ENCODE measurements around the gene BUB3. TPM values are rescaled to one million over a fixed set of nuclear protein-coding genes. Genes with fewer than 3 reads are reported as not detected.

The BUB3 gene
- total RNA-seq, 1 experiment from 2014 or later: 96.5 TPM

GRCh38 chr10:123148414-123149161 lies 5.6 kb upstream of the BUB3 start:
- ChIA-PET POLR2A (ENCODE audit: unreplicated experiment) (no interaction called here), CTCF (no interaction called here)
- no peaks in the 10 kb centered on the region for H3K79me2 ChIP-seq (ENCODE audit: low read depth)
- BruUV-seq (replicated peaks): no TSS peak
- H3K36me3 ChIP-seq (ENCODE audit: low read depth): no peaks in the 10 kb centered on the region
- no peak overlapping the region for H3K27ac ChIP-seq
- TF ChIP-seq CTCF (conservative IDR thresholded peaks at IDR 0.05): no peak
- TF ChIP-seq EZH2 (IDR thresholded peaks at IDR 0.05; ENCODE audit: low read depth): no peak
- no peak for DNase-seq
- no peaks in the 10 kb centered on the region; the same call in 1 of the 2 replicates for H3K4me1 ChIP-seq (replicated peaks; ENCODE audit: insufficient read depth)
- H3K9me2 ChIP-seq (ENCODE audit: insufficient read depth): no peaks in the 10 kb centered on the region
- no peaks in the 10 kb centered on the region for H3F3A ChIP-seq (ENCODE audit: insufficient read depth, low read depth)
- 0 out of 2 replicates have a peak, but pooled peaks cover 3% of the 10 kb centered on the region for H3K27me3 ChIP-seq (ENCODE audit: insufficient read depth, low read depth)
- H3K4me2 ChIP-seq: no peak overlapping the region
- H4K20me1 ChIP-seq (ENCODE audit: insufficient read depth): no peaks in the 10 kb centered on the region
- intact Hi-C loops (cut with micrococcal nuclease; ENCODE audit: unreplicated experiment): no loop called here
- no peak overlapping the region for H3K4me3 ChIP-seq
- H3K9me3 ChIP-seq (ENCODE audit: insufficient read depth, low read depth): no peaks in the 10 kb centered on the region
- no peak overlapping the region for H2AFZ ChIP-seq

- Histone ChIP-seq H3K27me3 (ENCODE audit: insufficient read depth, low read depth) (0 out of 2 replicates have a peak, but pooled peaks cover 3% of the 10 kb centered on the region), H3K9me2 (ENCODE audit: insufficient read depth) (no peaks in the 10 kb centered on the region), H3K36me3 (ENCODE audit: low read depth) (no peaks in the 10 kb centered on the region), H3K9me3 (ENCODE audit: insufficient read depth, low read depth) (no peaks in the 10 kb centered on the region), H2AFZ (no peak overlapping the region), H3F3A (ENCODE audit: insufficient read depth, low read depth) (no peaks in the 10 kb centered on the region), H3K4me3 (no peak overlapping the region), H3K4me1 (replicated peaks; ENCODE audit: insufficient read depth) (no peaks in the 10 kb centered on the region; the same call in 1 of the 2 replicates), H3K79me2 (ENCODE audit: low read depth) (no peaks in the 10 kb centered on the region), H3K27ac (no peak overlapping the region), H4K20me1 (ENCODE audit: insufficient read depth) (no peaks in the 10 kb centered on the region), H3K4me2 (no peak overlapping the region)
- intact Hi-C loops (cut with micrococcal nuclease; ENCODE audit: unreplicated experiment): no loop called here
- ChIA-PET CTCF (no interaction called here), POLR2A (ENCODE audit: unreplicated experiment) (no interaction called here)
- DNase-seq: no peak
- no TSS peak for BruUV-seq (replicated peaks)
- TF ChIP-seq EZH2 (IDR thresholded peaks at IDR 0.05; ENCODE audit: low read depth) (no peak), CTCF (conservative IDR thresholded peaks at IDR 0.05) (no peak)
These were observed 5.0 kb upstream of the BUB3 start for GRCh38 chr10:123149162-123149567.

- Histone ChIP-seq H3K27me3 (ENCODE audit: insufficient read depth, low read depth) (0 out of 2 replicates have a peak, but pooled peaks cover 3% of the 10 kb centered on the region), H3K79me2 (ENCODE audit: low read depth) (peaks cover 5% of the 10 kb centered on the region), H3K4me3 (no peak overlapping the region), H3F3A (ENCODE audit: insufficient read depth, low read depth) (no peaks in the 10 kb centered on the region), H3K27ac (no peak overlapping the region), H3K4me1 (replicated peaks; ENCODE audit: insufficient read depth) (no peaks in the 10 kb centered on the region; the same call in 1 of the 2 replicates), H3K9me3 (ENCODE audit: insufficient read depth, low read depth) (no peaks in the 10 kb centered on the region), H3K9me2 (ENCODE audit: insufficient read depth) (no peaks in the 10 kb centered on the region), H2AFZ (no peak overlapping the region), H3K4me2 (no peak overlapping the region), H3K36me3 (ENCODE audit: low read depth) (no peaks in the 10 kb centered on the region), H4K20me1 (ENCODE audit: insufficient read depth) (no peaks in the 10 kb centered on the region)
- no peak for TF ChIP-seq CTCF (conservative IDR thresholded peaks at IDR 0.05)
- TF ChIP-seq EZH2 (IDR thresholded peaks at IDR 0.05; ENCODE audit: low read depth): no peak
- ChIA-PET CTCF (no interaction called here), POLR2A (ENCODE audit: unreplicated experiment) (no interaction called here)
- BruUV-seq (replicated peaks): no TSS peak
- DNase-seq: no peak
- intact Hi-C loops (cut with micrococcal nuclease; ENCODE audit: unreplicated experiment): loop anchor here (10.0 kb wide), 1 partner anchor 145 kb away; the partner anchor contains the start of genes ACADSB and IKZF5
These were observed 4.5 kb upstream of the BUB3 start for GRCh38 chr10:123149568-123150270.
